NCI-H345 treated with DMSO at 0.1 percent for 48 hours (cell line): ENCODE results near the gene BLOC1S2.
"Not testable (repeated sequence)": the region's sequence is repeated elsewhere in the genome, so short reads cannot be mapped to it uniquely, and the experiment has no call there.

Experiments used
- DNase-seq: peaks from one replicate; lab custom pipeline; 2025; ENCODE audit not compliant: unreplicated experiment; lab: John Stamatoyannopoulos, UW

Gene BLOC1S2

DNA sequence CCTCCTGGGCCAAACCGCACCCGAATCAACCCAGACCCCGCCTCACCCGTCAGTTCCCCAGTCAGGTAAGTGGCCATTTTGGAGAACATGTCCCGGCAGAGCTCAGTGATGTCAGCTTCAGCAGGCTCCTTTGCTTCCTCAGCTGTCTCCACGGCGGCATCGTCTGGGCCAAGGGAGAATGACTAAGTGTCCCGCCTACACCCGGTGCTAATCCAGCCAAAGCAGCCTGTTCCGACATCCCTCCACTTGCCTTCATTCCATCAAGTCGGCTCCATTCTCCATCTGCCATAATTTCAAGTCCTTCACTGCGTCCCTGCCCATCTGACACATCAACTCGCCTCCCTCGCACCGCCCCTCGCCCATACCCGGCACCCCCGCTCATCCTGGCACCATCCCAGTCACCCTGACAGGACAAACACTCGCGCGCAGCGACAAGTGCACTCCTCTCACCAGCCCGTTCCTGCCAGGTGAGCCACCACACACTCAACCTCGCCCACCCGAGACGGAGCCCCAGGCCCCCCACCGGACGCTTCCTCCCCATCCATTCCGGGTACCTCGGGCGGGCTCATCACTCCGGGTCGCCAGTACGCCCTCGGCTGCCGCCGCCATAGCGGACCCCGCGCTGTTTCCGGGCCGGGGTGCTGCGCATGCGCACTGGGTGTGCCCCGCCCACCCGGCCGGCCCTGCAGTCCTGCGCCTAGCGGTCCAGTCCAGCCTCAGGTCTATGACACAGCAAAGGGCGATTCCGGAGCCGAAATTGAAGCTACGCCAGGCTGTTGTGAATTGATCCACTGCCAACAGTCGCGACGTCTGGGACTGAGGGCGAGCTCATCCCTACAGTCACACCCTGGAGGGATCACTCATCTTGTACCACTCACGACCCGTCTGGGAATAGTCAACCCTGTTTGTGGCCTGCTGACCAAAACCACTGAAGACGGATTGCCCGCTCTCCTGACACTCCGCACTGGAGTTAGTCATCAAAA is at the start of gene BLOC1S2:
Gene BLOC1S2, minus strand, starts transcription at position 630 of the 983 bp plus-strand sequence. Its CDS starts 21 bp downstream, at position 609.
- DNase-seq, result peak; percentile 37

DNA sequence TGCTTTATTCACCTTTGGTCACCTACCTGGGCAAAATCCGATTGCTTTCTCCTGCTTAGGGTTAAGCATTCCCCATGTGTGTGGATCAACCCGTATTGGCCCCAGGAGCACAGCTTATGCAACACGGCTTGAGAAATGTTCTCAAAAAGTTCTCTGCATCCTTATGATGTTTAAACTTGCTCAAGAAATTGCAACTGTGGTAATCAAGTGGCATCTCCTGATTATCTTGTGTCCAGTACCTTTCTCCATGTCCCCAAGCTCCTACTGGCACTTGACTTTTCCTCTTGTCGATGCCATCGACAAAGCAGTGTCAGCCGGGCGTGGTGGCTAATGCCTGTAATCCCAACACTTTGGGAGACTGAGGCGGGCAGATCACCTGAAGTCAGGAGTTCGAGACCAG is 48.3 kb upstream of the BLOC1S2 start:
- no peak for DNase-seq

DNA sequence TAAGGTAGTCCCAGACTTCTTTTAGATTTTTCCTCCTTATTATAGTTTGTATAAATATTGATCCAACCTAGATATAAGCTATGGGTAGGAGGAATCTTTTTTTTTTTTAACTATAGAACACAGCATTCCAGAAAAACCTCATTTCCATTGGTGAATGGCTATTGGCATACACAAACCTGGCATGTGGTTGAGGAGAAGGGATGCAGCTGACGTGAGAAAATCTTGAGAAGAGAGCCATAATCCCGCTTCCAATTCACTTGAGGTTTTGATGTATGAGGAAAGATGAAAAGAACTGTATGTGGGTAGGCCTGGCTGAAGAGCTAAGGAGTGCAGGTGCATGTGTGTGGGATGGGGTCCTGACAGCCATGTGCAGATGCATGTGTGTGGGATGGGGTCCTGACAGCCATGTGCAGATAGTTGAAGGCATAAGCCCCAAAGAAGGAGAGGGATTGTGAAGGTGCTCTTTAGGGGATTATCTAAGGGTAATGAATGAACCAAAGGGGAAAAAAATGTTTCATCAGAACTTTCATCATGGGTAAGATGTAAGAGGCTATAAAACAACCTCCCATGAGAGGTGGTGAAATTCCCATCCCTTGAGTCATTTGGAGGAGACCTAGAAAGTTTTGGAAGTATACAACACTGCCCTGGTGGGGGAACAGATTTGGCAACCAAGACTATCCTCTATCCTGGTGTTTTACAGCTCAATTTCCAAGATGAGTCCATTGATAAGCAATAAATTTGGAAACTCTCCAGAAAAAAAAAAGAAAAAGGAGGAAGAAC is 47.4 kb upstream of the BLOC1S2 start:
- DNase-seq, result no peak

DNA sequence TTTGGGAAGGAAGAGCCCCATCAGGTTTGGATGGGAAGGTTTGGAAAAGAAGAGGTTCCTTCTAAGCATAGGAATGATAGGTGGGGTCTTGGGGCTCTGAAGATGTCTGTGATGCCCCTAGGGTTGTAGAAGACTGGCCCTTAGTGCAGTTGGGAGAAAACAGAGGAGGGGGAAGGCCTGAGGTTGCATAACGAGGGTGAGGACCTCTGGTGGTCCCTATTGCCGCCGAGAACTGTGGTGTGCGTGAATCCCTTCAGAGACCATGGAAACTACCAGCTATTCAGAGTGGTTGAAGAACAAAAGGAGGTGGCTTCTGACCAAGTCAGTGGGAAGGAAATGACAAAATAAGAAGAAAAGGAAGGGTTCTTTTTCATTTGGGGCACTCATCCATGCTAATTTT is 46.6 kb upstream of the BLOC1S2 start:
- no peak for DNase-seq

DNA sequence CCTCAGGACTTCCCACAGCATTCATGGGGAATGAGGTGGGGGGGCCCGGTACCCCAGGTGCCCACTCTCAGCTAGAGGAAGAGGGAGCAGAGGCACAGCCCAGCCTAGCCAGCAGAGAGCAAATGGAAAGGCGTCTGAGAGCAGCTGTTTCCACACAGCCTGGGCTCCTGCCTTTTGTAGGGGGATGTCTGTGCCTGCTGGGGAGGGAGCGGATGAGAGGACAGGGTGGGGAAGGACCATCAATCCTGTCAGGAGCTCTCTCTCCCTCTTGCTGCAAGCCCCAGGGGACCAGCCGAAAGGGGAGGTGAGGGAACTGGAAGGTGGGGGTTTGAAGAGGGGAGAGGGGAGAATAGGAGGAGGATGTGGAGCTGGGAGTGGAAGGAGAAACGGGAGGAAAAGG is 43.6 kb upstream of the BLOC1S2 start, which contains the start of gene PKD2L1:
Gene PKD2L1, minus strand, starts transcription at position 150 of the 400 bp plus-strand sequence. Its CDS starts 125 bp downstream, at position 25.
- no peak for DNase-seq

DNA sequence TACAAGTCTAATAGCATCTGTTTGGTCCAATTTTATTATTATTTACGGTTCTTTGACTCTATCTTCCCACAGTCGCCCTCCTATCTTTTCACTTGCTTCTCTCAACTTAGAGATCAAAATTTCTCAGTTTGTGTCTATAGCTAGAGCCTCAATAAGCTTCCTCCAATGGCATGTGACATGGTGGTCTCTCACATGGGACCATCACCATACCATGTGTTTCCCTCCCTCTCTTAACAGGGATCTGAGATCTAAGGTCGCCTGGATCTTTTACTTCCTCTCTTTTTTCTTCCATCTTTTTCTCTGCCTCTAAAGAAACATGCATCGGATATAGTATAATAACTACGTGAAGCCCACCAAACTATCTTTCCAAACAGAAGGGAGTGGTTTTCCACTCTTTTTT is 41.7 kb upstream of the BLOC1S2 start:
- DNase-seq, result no peak

DNA sequence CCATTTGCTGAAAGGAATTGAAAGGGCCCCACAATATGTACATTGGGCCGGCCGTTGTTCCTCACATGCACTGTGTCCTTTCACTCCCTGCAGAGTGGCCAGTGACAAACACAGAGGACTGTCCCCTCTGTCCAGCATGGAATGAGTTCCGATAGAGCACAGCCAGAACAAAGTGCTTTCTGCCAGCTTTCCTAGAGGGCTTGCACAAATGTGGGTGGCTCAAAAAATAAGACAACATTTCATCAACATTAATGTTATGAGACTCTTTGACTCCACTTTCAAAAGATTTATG is 41.2 kb upstream of the BLOC1S2 start:
- no peak for DNase-seq

DNA sequence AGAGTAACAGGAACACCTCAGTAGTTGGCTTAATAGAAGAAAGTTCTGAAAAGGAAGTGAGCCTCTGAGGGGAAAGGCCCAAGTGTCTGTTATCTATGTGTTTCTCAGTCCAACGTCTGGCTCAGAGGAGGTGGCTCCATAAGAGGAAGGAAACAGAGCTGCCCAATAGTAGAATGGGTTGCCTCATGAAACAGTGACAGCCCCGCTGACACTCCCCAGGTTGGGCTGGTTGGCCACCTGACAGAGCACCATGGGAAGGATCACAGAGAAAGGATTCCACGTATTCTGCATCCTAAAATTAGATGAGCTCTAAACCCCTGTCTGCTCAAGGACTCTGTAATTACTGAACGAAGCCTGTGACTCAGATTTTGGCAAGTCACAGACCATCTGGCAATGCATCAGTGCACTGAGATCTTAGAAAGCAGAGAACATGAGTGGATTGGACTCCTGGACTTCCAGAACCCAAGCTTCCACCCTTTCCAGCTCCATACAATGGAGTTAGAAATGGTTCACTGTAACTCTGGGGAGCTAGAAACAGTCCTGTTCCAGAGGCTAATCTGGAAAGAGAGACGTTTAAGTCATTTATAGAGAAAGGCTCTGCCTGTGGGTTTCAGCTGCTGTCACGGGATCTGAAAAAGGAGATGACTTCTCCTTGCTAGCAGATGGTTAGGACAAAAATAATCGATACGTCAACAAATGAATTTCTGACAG is 40.7 kb upstream of the BLOC1S2 start:
- no peak for DNase-seq

DNA sequence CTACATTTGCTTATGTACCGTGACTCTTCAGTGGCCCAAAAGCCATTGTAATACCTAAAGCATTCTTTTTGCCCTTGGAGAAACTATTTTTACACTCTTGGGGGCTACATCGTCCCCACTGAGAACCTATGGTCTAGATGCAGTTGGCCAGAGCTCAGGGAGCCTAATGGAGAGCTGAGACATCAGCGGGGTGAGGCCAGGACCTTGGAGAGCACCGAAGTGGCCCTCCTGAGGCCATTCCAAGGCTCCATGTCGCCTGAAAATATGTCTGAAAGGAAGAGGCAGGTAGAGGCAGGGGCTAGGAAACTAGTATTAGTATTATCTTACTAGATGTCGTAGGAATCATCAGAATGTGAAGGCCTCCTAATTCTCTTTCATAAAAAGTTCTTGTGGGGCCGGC is 38.7 kb upstream of the BLOC1S2 start:
- no peak for DNase-seq

DNA sequence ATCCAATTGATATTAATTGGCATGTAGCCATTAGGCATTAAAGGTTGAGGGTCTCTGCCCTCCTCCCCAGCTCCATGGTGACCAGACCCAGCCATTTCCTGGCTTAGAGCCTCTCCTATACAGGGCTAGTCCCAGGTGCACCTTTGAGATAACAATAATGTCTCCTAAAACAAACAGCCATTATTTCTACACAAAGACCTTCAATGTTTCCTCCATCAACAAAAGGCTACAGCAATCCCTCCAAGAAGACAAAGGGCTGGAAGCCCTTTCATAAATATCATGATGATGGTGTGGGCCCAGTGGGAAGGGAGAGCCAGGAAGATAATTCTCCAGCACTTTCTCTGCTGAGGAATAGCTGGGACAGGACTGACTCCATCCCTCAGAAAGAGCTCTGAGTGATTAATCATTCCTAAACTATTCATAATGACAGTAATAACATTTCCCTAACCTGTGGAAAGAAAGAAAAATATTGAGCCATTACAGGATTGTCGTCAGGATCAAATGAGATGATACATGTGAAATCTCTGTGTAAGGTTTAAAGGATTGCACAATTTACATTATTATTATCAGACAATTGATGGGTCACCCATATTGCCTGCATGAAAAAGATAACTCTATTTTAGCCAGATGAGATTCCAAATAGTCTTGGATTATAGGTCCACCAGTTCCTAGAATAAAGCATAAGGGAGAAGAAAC is 33.4 kb upstream of the BLOC1S2 start:
- DNase-seq, result peak; percentile 18

DNA sequence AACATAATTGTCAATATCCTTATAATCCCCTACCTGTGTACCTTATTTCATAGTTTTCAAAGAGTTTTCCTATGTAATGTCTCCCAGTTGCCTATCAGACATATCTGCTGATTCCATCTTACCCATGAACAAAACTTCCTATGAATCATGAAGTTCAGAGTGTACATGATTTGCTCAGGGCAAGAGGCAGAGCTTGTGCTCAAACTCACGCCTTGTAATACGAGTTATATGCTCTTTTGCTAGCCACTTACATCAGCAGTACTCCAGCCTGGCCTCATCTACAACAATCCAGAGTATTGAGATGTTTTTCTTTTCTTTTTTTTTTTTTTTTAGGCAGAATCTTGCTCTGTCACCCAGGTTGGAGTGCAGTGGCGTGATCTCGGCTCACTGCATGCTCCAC is 31.7 kb upstream of the BLOC1S2 start:
- no peak for DNase-seq

DNA sequence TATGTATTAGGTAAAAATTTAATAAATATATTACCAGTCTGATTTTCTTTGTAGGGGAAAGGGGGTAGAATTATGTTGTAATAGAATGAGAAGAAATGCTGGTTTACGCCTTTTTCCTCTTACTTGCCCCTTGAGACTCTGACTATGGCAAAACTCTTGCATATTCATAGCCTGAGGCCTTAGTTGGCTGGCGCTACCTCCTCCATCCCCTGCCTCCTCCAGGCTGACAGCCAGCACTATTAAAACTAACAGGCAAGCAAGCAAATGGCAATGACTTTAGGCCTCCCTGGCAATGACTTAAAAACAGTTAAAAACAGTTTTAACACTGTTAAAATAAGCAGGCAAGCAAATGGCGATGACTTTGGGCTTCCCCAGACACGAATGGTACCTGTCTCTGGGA is 29.1 kb upstream of the BLOC1S2 start:
- no peak for DNase-seq

DNA sequence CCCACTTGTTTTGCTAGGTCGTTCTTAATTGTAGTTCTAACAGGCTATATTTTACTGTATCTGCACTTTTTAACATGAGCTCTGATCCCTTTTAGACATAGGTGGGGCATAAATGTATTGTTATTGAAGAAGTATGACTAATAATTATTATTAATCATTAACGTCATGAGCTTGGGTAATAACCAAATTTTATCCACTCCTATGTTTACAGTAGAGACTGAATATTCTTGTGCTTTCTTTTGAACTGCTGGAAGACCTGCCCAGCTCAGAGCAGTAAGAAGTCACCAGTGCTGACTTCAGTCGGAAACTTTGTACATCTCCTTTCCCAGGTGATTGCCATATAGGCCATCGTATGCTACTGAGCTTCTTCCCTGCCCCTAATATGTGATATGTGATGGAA is 24.8 kb upstream of the BLOC1S2 start:
- DNase-seq, result no peak

DNA sequence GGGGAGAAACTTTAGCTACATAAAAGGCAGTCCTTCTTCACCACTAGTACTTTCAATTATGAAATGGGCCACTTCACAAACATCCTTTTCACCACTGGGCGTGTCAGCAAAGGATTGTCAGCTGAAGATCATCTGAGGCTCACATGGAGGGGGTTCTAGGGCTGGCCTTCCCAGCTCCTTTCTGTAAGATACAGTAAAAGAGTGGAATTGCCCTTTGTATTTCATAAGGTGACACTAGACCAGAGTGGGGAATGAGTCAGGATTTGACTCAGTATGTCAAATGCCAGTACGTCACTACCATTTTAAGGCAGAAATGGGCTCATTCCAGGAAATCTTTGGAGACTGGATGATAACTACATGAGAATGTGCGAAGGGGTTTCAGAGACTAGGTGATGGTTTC is 21.2 kb upstream of the BLOC1S2 start:
- no peak for DNase-seq

DNA sequence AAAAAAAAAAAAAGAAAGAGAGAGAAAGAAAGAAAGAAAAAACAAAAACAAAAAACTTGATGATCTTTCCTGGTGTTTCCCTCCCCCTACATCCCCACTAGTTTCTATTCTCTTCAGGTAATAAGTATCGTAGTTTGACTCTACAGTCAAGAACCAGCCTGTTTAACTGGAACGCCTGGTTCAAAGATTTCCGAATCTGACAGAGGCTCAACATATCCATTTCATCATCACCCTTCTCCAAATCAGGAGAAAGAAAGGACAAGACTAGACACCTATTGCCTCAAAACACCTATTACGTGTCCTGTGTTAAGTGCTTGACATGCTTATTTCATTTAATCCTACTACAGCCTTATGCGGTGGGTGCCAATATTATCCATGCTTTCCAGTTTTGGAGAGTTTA is 20.4 kb upstream of the BLOC1S2 start:
- DNase-seq, result no peak

DNA sequence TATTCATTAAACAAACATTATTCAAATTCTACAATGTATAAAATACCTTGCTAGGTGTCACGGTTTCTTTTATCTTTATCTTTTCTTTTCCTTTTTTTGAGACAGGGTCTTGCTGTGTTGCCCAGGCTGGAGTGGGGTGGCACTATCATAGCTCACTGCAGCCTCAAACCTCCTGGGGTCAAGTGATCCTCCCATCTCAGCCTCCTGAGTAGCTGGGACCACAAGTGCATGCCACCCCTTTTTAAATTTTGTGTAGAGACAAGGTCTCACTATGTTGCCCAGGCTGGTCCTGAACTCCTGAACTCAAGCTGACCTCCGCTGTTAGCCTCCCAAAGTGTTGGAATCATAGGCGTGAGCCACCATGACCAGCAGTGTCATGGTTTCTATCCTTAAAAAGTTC is 17.9 kb upstream of the BLOC1S2 start:
- no peak for DNase-seq

DNA sequence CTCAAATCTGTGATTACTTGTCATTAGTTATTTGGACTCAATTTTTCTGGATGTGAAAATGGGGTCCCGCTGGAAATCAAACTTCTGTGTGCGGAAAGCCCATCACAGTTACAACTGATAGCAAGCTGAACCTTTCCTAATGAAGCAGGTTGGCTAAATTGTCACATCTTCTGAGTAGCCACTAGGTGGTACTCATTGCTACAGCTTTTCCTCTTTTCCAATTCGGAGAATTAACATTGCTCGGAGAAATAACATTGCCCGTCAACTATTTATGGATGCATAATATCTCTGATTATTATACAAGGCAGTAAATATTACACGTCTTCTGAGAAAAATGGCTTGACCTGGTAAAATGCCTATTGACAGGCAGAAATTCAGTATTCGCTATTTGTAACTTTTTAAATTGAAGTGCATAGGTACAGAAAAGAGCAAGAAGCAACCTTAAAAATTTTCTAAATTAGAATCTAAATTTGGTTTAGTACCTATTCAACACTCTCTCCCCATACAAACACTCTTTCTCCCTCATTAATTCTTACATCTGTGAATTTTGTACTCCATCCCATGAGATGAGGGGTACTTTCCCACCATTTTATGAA is 17.3 kb upstream of the BLOC1S2 start:
- peak; percentile 8 for DNase-seq

DNA sequence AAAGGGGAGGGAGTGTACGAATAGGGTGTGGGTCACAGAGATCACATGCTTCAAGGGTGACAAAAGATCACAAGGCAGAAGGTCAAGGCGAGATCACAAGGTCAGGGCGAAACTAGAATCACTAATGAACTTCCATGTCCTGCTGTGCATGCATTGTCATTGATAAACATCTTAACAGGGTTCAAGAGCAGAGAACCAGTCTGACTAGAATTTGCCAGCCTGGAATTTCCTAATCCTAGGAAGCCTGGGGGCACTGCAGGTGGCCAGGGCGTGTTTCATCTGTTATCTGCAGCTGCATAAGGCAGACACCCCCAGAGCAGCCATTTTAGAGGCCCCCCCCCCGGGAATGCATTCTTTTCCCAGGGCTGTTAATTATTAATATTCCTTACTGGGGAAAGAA is 14.6 kb upstream of the BLOC1S2 start:
- DNase-seq, result not testable (repeated sequence)

DNA sequence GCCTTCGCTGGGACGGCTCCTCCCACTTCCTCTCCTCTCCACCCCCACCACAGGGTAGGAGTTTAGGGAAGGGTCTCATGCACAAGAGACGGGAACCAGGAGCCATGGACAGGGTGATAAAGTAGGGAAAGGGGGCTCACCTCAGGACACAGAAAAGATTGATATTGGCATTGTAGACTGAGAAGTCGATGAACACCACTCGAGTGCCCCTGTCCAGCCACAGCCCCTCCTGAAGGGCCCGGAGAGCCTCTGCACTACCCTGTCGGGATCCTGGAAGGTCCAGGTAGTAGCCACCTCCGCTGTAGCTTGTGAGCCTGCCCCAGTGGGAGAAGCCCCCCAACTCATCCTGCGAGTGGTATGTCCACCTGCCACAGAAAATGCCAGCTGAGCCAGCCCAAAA is 10.8 kb upstream of the BLOC1S2 start:
- DNase-seq, result no peak

DNA sequence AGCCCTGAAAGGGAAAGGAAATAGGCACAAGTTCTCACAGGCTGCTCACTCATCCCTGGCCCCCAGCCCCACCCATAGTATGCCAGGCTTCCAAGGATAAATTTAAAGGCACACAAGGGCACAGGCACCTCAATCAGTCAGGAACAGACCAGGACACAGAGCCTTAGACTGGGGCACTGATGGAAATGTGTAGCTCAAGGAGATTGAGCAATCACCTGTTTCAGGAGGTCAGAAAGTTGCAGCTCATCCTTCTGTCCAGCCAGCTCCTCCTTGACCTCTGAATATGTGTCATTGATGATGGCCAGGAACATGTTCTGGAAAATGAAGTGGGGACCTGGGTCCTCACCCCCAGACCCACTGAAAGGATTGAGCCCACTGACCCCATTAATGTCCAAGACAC is 6.6 kb upstream of the BLOC1S2 start:
- no peak for DNase-seq

DNA sequence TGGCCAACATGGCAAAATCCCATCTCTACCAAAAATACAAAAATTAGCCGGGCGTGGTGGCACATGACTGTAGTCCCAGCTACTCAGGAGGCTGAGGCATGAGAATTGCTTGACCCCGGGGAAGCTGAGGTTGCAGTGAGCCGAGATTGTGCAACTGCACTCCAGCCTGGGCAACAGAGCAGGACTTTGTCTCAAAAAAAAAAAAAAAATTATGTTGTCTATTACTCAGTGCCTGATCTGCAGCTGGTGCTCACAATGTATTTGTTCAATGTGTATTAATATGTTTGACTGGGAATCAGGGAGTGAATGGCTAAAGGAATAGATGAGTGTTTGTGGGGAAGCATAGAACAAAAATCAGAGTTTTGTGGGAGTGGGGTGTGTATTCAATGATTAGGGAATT is 5.8 kb upstream of the BLOC1S2 start:
- not testable (repeated sequence) for DNase-seq
